ENCODE measurements around the gene ITGB6. TPM values are rescaled to one million over a fixed set of nuclear protein-coding genes. Genes with fewer than 3 reads are reported as not detected.

The ITGB6 gene
- total and polyA plus RNA-seq, 2 of the 8 experiments (the other 6 are each of a cell fraction or from before 2014, with no cell fraction given), result not detected

DNA sequence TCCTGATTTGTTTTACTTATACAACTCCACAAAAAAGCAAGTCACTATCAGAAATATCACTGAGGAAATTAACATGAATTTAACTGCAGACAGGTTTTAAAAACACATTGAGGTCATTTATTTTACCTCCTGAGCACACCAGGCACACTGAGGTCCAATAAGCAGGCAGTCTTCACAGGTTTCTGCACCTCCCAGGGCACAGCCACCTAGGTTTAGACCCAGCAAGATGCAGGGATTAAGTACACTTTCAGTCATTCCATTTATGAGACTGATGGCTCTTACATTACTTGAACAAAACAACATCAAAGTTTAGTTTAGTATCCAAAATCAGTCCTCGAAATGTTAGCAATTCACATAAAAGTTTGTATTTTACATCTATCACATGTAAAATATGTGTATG is 1.0 kb downstream of the ITGB6 start (continued):
- TF ChIP-seq, protein P1, sequence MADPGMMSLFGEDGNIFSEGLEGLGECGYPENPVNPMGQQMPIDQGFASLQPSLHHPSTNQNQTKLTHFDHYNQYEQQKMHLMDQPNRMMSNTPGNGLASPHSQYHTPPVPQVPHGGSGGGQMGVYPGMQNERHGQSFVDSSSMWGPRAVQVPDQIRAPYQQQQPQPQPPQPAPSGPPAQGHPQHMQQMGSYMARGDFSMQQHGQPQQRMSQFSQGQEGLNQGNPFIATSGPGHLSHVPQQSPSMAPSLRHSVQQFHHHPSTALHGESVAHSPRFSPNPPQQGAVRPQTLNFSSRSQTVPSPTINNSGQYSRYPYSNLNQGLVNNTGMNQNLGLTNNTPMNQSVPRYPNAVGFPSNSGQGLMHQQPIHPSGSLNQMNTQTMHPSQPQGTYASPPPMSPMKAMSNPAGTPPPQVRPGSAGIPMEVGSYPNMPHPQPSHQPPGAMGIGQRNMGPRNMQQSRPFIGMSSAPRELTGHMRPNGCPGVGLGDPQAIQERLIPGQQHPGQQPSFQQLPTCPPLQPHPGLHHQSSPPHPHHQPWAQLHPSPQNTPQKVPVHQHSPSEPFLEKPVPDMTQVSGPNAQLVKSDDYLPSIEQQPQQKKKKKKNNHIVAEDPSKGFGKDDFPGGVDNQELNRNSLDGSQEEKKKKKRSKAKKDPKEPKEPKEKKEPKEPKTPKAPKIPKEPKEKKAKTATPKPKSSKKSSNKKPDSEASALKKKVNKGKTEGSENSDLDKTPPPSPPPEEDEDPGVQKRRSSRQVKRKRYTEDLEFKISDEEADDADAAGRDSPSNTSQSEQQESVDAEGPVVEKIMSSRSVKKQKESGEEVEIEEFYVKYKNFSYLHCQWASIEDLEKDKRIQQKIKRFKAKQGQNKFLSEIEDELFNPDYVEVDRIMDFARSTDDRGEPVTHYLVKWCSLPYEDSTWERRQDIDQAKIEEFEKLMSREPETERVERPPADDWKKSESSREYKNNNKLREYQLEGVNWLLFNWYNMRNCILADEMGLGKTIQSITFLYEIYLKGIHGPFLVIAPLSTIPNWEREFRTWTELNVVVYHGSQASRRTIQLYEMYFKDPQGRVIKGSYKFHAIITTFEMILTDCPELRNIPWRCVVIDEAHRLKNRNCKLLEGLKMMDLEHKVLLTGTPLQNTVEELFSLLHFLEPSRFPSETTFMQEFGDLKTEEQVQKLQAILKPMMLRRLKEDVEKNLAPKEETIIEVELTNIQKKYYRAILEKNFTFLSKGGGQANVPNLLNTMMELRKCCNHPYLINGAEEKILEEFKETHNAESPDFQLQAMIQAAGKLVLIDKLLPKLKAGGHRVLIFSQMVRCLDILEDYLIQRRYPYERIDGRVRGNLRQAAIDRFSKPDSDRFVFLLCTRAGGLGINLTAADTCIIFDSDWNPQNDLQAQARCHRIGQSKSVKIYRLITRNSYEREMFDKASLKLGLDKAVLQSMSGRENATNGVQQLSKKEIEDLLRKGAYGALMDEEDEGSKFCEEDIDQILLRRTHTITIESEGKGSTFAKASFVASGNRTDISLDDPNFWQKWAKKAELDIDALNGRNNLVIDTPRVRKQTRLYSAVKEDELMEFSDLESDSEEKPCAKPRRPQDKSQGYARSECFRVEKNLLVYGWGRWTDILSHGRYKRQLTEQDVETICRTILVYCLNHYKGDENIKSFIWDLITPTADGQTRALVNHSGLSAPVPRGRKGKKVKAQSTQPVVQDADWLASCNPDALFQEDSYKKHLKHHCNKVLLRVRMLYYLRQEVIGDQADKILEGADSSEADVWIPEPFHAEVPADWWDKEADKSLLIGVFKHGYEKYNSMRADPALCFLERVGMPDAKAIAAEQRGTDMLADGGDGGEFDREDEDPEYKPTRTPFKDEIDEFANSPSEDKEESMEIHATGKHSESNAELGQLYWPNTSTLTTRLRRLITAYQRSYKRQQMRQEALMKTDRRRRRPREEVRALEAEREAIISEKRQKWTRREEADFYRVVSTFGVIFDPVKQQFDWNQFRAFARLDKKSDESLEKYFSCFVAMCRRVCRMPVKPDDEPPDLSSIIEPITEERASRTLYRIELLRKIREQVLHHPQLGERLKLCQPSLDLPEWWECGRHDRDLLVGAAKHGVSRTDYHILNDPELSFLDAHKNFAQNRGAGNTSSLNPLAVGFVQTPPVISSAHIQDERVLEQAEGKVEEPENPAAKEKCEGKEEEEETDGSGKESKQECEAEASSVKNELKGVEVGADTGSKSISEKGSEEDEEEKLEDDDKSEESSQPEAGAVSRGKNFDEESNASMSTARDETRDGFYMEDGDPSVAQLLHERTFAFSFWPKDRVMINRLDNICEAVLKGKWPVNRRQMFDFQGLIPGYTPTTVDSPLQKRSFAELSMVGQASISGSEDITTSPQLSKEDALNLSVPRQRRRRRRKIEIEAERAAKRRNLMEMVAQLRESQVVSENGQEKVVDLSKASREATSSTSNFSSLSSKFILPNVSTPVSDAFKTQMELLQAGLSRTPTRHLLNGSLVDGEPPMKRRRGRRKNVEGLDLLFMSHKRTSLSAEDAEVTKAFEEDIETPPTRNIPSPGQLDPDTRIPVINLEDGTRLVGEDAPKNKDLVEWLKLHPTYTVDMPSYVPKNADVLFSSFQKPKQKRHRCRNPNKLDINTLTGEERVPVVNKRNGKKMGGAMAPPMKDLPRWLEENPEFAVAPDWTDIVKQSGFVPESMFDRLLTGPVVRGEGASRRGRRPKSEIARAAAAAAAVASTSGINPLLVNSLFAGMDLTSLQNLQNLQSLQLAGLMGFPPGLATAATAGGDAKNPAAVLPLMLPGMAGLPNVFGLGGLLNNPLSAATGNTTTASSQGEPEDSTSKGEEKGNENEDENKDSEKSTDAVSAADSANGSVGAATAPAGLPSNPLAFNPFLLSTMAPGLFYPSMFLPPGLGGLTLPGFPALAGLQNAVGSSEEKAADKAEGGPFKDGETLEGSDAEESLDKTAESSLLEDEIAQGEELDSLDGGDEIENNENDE (IDR thresholded peaks at IDR 0.05; ENCODE audit: insufficient replicate concordance, low read length), result no peak
- TF ChIP-seq, protein P2, sequence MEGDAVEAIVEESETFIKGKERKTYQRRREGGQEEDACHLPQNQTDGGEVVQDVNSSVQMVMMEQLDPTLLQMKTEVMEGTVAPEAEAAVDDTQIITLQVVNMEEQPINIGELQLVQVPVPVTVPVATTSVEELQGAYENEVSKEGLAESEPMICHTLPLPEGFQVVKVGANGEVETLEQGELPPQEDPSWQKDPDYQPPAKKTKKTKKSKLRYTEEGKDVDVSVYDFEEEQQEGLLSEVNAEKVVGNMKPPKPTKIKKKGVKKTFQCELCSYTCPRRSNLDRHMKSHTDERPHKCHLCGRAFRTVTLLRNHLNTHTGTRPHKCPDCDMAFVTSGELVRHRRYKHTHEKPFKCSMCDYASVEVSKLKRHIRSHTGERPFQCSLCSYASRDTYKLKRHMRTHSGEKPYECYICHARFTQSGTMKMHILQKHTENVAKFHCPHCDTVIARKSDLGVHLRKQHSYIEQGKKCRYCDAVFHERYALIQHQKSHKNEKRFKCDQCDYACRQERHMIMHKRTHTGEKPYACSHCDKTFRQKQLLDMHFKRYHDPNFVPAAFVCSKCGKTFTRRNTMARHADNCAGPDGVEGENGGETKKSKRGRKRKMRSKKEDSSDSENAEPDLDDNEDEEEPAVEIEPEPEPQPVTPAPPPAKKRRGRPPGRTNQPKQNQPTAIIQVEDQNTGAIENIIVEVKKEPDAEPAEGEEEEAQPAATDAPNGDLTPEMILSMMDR (IDR thresholded peaks at IDR 0.05; ENCODE audit: control extremely low read depth in 1 of 3, insufficient read depth in 1 of 3, low read depth in 1 of 3, low read length in 3 of 3), result no peak

Data from H1 (cell line).